Body of pancreas (tissue), 4 donors: ENCODE measurements around the gene KIAA1549.

Experiments used
- CTCF ChIP-seq, 7 experiments: fragments of 450-650 bp in 4 of 7; fragments of 200-600 bp in 3 of 7; sonication (generic) in 3 of 7; IDR thresholded peaks; one replicate each; pipeline ENCODE4 v1.5.1; 2016 to 2019; ENCODE audit warnings: antibody characterized with exemption in 7 of 7
- POLR2A ChIP-seq, 3 donors: fragments of 450-650 bp; IDR thresholded peaks; one replicate each; pipeline ENCODE4 v1.6.1; 2016; ENCODE audit warnings: antibody characterized with exemption in 3 of 3, mild to moderate bottlenecking in 2 of 3

- TF ChIP-seq CTCF (IDR thresholded peaks at IDR 0.05) (no peak), POLR2A (IDR thresholded peaks at IDR 0.05) (no peak)
Measured at GRCh38 chr7:138898255-138898654, 82.9 kb downstream of the KIAA1549 start.
